Measurements from ENCODE around the gene SPNS3.

SPNS3 gene

GRCh38 chr17:4427505-4427904, 6.2 kb upstream of the SPNS3 start:
- no peak for DNase-seq (ENCODE audit: low read depth)

GRCh38 chr17:4436381-4436780, 2.6 kb downstream of the SPNS3 start:
- DNase-seq (ENCODE audit: low read depth), result no peak

GRCh38 chr17:4436846-4437245, 3.1 kb downstream of the SPNS3 start:
- no peak for DNase-seq (ENCODE audit: low read depth)

GRCh38 chr17:4438162-4438944, 4.6 kb downstream of the SPNS3 start:
- DNase-seq (ENCODE audit: low read depth), result no peak

- DNase-seq (ENCODE audit: low read depth), result no peak
These were observed 6.3 kb downstream of the SPNS3 start for GRCh38 chr17:4440021-4440420.

GRCh38 chr17:4440690-4441686, 7.2 kb downstream of the SPNS3 start:
- DNase-seq (ENCODE audit: low read depth), result no peak

- no peak for DNase-seq (ENCODE audit: low read depth)
These were observed 8.8 kb downstream of the SPNS3 start for GRCh38 chr17:4442582-4442981.

- DNase-seq (ENCODE audit: low read depth), result no peak
These were observed 9.7 kb downstream of the SPNS3 start for GRCh38 chr17:4443476-4443875.

- no peak for DNase-seq (ENCODE audit: low read depth)
These were observed 11.2 kb downstream of the SPNS3 start for GRCh38 chr17:4444782-4445473.

- DNase-seq (ENCODE audit: low read depth), result no peak
These were observed 12.0 kb downstream of the SPNS3 start for GRCh38 chr17:4445731-4446130.

- no peak for DNase-seq (ENCODE audit: low read depth)
These were observed 12.8 kb downstream of the SPNS3 start for GRCh38 chr17:4446326-4447071.

- no peak for DNase-seq (ENCODE audit: low read depth)
These were observed 14.6 kb downstream of the SPNS3 start for GRCh38 chr17:4448197-4448980.

- DNase-seq (ENCODE audit: low read depth), result no peak
These were observed 16.0 kb downstream of the SPNS3 start for GRCh38 chr17:4449736-4450135.

- no peak for DNase-seq (ENCODE audit: low read depth)
These were observed 17.1 kb downstream of the SPNS3 start for GRCh38 chr17:4450710-4451316.

- no peak for DNase-seq (ENCODE audit: low read depth)
These were observed 20.3 kb downstream of the SPNS3 start for GRCh38 chr17:4453812-4454591.

GRCh38 chr17:4460661-4461060, 26.9 kb downstream of the SPNS3 start:
- DNase-seq (ENCODE audit: low read depth), result no peak

- DNase-seq (ENCODE audit: low read depth), result no peak
These were observed 30.2 kb downstream of the SPNS3 start for GRCh38 chr17:4463818-4464476.

- no peak for DNase-seq (ENCODE audit: low read depth)
These were observed 32.0 kb downstream of the SPNS3 start for GRCh38 chr17:4465786-4466185.

GRCh38 chr17:4467287-4467686, 33.5 kb downstream of the SPNS3 start:
- DNase-seq (ENCODE audit: low read depth), result no peak
